ENCODE data around the gene NVL. TPM values are rescaled to one million over a fixed set of nuclear protein-coding genes. Genes with fewer than 3 reads are reported as not detected.

The NVL gene
- total and polyA plus RNA-seq, 10 of the 15 experiments (the other 5 are each of a cell fraction or from before 2014, with no cell fraction given) = 20.3 to 49.6 (median 35.2) TPM

DNA sequence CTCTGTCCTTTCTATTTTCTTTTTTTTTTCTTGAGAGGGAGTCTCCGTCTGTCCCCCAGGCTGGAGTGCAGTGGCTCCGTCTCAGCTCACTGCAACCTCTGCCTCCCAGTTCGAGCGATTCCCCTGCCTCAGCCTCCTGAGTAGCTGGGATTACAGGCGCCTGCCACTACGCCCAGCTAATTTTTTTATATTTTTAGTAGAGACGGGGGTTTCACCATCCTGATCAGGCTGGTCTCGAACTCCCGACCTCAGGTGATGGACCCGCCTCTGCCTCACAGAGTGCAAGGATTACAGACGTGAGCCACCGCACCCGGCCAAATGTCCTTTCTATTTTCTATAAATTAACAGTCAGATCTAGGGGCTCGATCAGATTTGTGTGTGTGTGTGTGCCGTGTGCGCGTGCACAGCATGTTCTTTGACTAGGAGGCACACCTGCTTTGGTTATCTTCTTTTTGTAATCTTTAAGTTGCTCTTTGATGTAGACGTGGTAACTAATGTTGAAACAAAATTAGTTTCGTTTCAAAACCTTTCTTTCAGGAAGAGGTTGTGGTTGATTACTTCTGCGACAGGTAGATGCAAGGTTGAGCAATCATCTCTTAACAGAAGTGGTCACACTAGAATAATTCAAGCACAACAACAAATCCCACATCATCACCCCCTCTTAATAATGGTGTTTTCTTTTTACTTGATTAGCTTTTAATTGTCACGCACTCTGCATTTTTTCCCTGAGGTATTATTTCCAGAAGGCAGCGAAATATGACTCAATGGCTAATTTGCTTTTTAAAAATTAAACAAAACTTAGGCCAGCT, 147.7 kb downstream of the NVL start (continued):
- TF ChIP-seq FOXM1 (IDR thresholded peaks at IDR 0.05; ENCODE audit: low read depth, low read length) (peak; percentile 91), HDAC2 (IDR thresholded peaks at IDR 0.05) (no peak), NBN (IDR thresholded peaks at IDR 0.05) (peak; percentile 77), SUPT20H (IDR thresholded peaks at IDR 0.05; ENCODE audit: borderline replicate concordance, control insufficient read depth, low read depth, low read length) (no peak), YBX1 (IDR thresholded peaks at IDR 0.05) (peak; percentile 16; the same call in 1 of the 2 replicates), MXI1 (IDR thresholded peaks at IDR 0.05; ENCODE audit: low read depth, low read length) (no peak; the same call in 1 of the 2 replicates), TCF7 (IDR thresholded peaks at IDR 0.05; ENCODE audit: borderline replicate concordance) (peak; percentile 91), POLR2A (IDR thresholded peaks at IDR 0.05; ENCODE audit: low read depth, low read length) (no peak), DPF2 (IDR thresholded peaks at IDR 0.05) (no peak; the same call in none of the 2 replicates), MTA2 (IDR thresholded peaks at IDR 0.05; ENCODE audit: low read depth) (peak; percentile 98), EGR1 (IDR thresholded peaks at IDR 0.05; ENCODE audit: borderline replicate concordance in 1 of 2, low read depth in 2 of 2, low read length in 2 of 2) (no peak), SMC3 (IDR thresholded peaks at IDR 0.05; ENCODE audit: borderline replicate concordance, low read length) (no peak; the same call in 1 of the 2 replicates), ZNF384 (IDR thresholded peaks at IDR 0.05; ENCODE audit: borderline replicate concordance, low read depth, low read length) (no peak), SMARCA5 (IDR thresholded peaks at IDR 0.05) (no peak), CREM (IDR thresholded peaks at IDR 0.05; ENCODE audit: low read depth) (no peak), RCOR1 (conservative IDR thresholded peaks at IDR 0.05; ENCODE audit: low read depth, low read length) (0 out of 2 replicates have a peak, but pooled peaks have one; percentile 55), ZSCAN29 (IDR thresholded peaks at IDR 0.05) (no peak), NFXL1 (IDR thresholded peaks at IDR 0.05; ENCODE audit: borderline replicate concordance) (no peak), RAD21 (IDR thresholded peaks at IDR 0.05; ENCODE audit: insufficient read depth, low read depth, low read length) (no peak), CHD1 (IDR thresholded peaks at IDR 0.05; ENCODE audit: low read depth, low read length) (no peak)
- TF ChIP-seq, protein P1, sequence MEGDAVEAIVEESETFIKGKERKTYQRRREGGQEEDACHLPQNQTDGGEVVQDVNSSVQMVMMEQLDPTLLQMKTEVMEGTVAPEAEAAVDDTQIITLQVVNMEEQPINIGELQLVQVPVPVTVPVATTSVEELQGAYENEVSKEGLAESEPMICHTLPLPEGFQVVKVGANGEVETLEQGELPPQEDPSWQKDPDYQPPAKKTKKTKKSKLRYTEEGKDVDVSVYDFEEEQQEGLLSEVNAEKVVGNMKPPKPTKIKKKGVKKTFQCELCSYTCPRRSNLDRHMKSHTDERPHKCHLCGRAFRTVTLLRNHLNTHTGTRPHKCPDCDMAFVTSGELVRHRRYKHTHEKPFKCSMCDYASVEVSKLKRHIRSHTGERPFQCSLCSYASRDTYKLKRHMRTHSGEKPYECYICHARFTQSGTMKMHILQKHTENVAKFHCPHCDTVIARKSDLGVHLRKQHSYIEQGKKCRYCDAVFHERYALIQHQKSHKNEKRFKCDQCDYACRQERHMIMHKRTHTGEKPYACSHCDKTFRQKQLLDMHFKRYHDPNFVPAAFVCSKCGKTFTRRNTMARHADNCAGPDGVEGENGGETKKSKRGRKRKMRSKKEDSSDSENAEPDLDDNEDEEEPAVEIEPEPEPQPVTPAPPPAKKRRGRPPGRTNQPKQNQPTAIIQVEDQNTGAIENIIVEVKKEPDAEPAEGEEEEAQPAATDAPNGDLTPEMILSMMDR (IDR thresholded peaks at IDR 0.05 in 2 of 3, conservative IDR thresholded peaks at IDR 0.05 in 1 of 3; ENCODE audit: control insufficient read depth in 2 of 3, extremely low read depth in 1 of 3, insufficient read depth in 1 of 3, low read depth in 3 of 3, low read length in 3 of 3) = no peak
- TF ChIP-seq, protein P2, sequence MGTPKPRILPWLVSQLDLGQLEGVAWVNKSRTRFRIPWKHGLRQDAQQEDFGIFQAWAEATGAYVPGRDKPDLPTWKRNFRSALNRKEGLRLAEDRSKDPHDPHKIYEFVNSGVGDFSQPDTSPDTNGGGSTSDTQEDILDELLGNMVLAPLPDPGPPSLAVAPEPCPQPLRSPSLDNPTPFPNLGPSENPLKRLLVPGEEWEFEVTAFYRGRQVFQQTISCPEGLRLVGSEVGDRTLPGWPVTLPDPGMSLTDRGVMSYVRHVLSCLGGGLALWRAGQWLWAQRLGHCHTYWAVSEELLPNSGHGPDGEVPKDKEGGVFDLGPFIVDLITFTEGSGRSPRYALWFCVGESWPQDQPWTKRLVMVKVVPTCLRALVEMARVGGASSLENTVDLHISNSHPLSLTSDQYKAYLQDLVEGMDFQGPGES (IDR thresholded peaks at IDR 0.05) = no peak
- TF ChIP-seq, protein P3, sequence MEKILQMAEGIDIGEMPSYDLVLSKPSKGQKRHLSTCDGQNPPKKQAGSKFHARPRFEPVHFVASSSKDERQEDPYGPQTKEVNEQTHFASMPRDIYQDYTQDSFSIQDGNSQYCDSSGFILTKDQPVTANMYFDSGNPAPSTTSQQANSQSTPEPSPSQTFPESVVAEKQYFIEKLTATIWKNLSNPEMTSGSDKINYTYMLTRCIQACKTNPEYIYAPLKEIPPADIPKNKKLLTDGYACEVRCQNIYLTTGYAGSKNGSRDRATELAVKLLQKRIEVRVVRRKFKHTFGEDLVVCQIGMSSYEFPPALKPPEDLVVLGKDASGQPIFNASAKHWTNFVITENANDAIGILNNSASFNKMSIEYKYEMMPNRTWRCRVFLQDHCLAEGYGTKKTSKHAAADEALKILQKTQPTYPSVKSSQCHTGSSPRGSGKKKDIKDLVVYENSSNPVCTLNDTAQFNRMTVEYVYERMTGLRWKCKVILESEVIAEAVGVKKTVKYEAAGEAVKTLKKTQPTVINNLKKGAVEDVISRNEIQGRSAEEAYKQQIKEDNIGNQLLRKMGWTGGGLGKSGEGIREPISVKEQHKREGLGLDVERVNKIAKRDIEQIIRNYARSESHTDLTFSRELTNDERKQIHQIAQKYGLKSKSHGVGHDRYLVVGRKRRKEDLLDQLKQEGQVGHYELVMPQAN (conservative IDR thresholded peaks at IDR 0.05) = no peak
- TF ChIP-seq, protein P4, sequence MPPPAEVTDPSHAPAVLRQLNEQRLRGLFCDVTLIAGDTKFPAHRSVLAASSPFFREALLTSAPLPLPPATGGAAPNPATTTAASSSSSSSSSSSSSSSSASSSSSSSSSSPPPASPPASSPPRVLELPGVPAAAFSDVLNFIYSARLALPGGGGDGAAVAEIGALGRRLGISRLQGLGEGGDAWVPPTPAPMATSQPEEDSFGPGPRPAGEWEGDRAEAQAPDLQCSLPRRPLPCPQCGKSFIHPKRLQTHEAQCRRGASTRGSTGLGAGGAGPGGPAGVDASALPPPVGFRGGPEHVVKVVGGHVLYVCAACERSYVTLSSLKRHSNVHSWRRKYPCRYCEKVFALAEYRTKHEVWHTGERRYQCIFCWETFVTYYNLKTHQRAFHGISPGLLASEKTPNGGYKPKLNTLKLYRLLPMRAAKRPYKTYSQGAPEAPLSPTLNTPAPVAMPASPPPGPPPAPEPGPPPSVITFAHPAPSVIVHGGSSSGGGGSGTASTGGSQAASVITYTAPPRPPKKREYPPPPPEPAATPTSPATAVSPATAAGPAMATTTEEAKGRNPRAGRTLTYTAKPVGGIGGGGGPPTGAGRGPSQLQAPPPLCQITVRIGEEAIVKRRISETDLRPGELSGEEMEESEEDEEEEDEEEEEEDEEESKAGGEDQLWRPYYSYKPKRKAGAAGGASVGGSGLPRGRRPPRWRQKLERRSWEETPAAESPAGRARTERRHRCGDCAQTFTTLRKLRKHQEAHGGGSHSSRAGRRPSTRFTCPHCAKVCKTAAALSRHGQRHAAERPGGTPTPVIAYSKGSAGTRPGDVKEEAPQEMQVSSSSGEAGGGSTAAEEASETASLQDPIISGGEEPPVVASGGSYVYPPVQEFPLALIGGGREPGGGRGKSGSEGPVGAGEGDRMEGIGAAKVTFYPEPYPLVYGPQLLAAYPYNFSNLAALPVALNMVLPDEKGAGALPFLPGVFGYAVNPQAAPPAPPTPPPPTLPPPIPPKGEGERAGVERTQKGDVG (CRISPR knock-in tag; IDR thresholded peaks at IDR 0.05) = no peak
